A673 (cell line): ENCODE measurements around the gene KCNH5. TPM values are rescaled to one million over a fixed set of nuclear protein-coding genes. Genes with fewer than 3 reads are reported as not detected.
"Not testable (repeated sequence)": the region's sequence is repeated elsewhere in the genome, so short reads cannot be mapped to it uniquely, and the experiment has no call there.

ENCODE experiments used
- BruUV-seq: library from RNA; stranded (reverse); fragments of 400-500 nt; replicated peaks from 2 replicates; lab custom pipeline; 2021; lab: Mats Ljungman, UMichigan
- CTCF ChIA-PET: fragments of 300-600 bp; sonication (Branson Sonifier 250); formaldehyde crosslinking; loops from one replicate; lab custom pipeline; 2022; ENCODE audit warnings: antibody characterized with exemption; lab: Charles Lee
- POLR2A ChIA-PET: fragments of 300-600 bp; sonication (Branson Sonifier 250); formaldehyde crosslinking; loops from one replicate; lab custom pipeline; 2022; ENCODE audit warnings: antibody characterized with exemption; ENCODE audit not compliant: low non-redundant PET; lab: Charles Lee
- DNase-seq: peaks from one replicate; pipeline ENCODE4 v3.0.0-alpha.2; 2015; ENCODE audit warnings: low spot score
- H3K27ac ChIP-seq: fragments of 200-600 bp; sonication (generic); 2 replicates; pipeline ENCODE4 v1.5.1; 2016; ENCODE audit warnings: mixed run types, low read depth, mild to moderate bottlenecking, mixed read lengths, antibody characterized with exemption, low read length; ENCODE audit not compliant: poor library complexity, severe bottlenecking
- H3K27me3 ChIP-seq: fragments of 200-600 bp; sonication (generic); replicated peaks from 2 replicates; pipeline ENCODE4 v1.6.1; 2017; ENCODE audit warnings: mixed run types, low read depth, mild to moderate bottlenecking, mixed read lengths, antibody characterized with exemption, low read length; ENCODE audit not compliant: insufficient read depth, poor library complexity
- H3K36me3 ChIP-seq: fragments of 200-600 bp; sonication (generic); 2 replicates; pipeline ENCODE4 v1.6.1; 2016; ENCODE audit warnings: mixed run types, mild to moderate bottlenecking, mixed read lengths, antibody characterized with exemption, low read length; ENCODE audit not compliant: insufficient read depth, poor library complexity, severe bottlenecking
- H3K4me1 ChIP-seq: fragments of 200-600 bp; sonication (generic); 2 replicates; pipeline ENCODE4 v1.6.1; 2017; ENCODE audit warnings: mixed run types, mild to moderate bottlenecking, mixed read lengths, antibody characterized with exemption, low read length; ENCODE audit not compliant: insufficient read depth, poor library complexity, severe bottlenecking
- H3K4me3 ChIP-seq: fragments of 200-600 bp; sonication (generic); 2 replicates; pipeline ENCODE4 v1.5.1; 2016; ENCODE audit warnings: low read depth, mixed run types, mild to moderate bottlenecking, mixed read lengths, low read length; ENCODE audit not compliant: poor library complexity, severe bottlenecking
- H3K9me3 ChIP-seq: fragments of 200-600 bp; sonication (generic); 2 replicates; pipeline ENCODE4 v1.6.1; 2016; ENCODE audit warnings: mixed run types, low read depth, mild to moderate bottlenecking, mixed read lengths, antibody characterized with exemption, low read length; ENCODE audit not compliant: poor library complexity, severe bottlenecking
- EZH2 ChIP-seq: fragments of 200-600 bp; sonication (generic); IDR thresholded peaks from 2 replicates; pipeline ENCODE4 v1.6.1; 2017; ENCODE audit warnings: borderline replicate concordance, low read depth, mild to moderate bottlenecking, mixed read lengths, antibody characterized with exemption, low read length; ENCODE audit not compliant: poor library complexity, severe bottlenecking
- intact Hi-C: fragments of 100-400 bp; cut with micrococcal nuclease; formaldehyde crosslinking; loops from one replicate; pipeline ENCODE4 v1.10.0; 2022; ENCODE audit not compliant: unreplicated experiment
- total RNA-seq: library from RNA; stranded (reverse); gene quantifications from 2 replicates; pipeline ENCODE4 v1.2.3, GENCODE V29; 2021
- TF ChIP-seq, protein P1 (sequence below): fragments of 300-800, 200-600 bp; sonication (generic); conservative IDR thresholded peaks from 2 replicates; pipeline ENCODE4 v1.5.1; 2017; ENCODE audit warnings: low read depth, mild to moderate bottlenecking, antibody characterized with exemption, low read length, moderate library complexity, mixed read lengths

The KCNH5 gene
- total RNA-seq, 1 experiment from 2014 or later, result 27.9 TPM

DNA sequence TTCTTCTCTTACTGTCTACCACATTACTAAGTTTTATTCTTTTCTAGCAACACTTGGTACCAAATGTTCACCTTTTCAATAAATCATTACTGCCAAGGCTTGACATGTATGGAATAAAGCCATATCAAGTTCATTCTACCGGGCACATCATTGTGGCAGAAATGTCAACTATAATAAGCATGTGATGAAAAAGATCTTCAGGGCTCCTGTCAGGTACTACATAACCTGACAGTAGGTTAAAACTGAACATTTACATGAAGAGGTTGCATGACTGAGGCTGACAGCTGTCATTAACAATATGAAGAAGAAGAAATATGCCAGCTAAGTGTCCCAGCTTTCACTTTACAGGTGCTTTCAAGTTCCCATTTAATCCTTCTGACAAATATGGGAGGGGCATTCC, 178.9 kb downstream of the KCNH5 start:
- Histone ChIP-seq H3K4me1 (no peaks in the 10 kb centered on the region), H3K27ac (no peak overlapping the region), H3K27me3 (no peaks in the 10 kb centered on the region), H3K4me3 (no peak overlapping the region), H3K36me3 (no peaks in the 10 kb centered on the region), H3K9me3 (peaks cover 4% of the 10 kb centered on the region)
- ChIA-PET POLR2A (no interaction called here), CTCF (no interaction called here)
- no TSS peak for BruUV-seq
- TF ChIP-seq, protein P1, sequence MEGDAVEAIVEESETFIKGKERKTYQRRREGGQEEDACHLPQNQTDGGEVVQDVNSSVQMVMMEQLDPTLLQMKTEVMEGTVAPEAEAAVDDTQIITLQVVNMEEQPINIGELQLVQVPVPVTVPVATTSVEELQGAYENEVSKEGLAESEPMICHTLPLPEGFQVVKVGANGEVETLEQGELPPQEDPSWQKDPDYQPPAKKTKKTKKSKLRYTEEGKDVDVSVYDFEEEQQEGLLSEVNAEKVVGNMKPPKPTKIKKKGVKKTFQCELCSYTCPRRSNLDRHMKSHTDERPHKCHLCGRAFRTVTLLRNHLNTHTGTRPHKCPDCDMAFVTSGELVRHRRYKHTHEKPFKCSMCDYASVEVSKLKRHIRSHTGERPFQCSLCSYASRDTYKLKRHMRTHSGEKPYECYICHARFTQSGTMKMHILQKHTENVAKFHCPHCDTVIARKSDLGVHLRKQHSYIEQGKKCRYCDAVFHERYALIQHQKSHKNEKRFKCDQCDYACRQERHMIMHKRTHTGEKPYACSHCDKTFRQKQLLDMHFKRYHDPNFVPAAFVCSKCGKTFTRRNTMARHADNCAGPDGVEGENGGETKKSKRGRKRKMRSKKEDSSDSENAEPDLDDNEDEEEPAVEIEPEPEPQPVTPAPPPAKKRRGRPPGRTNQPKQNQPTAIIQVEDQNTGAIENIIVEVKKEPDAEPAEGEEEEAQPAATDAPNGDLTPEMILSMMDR, result no peak
- TF ChIP-seq EZH2, result no peak
- intact Hi-C loops, result no loop called here
- no peak for DNase-seq

DNA sequence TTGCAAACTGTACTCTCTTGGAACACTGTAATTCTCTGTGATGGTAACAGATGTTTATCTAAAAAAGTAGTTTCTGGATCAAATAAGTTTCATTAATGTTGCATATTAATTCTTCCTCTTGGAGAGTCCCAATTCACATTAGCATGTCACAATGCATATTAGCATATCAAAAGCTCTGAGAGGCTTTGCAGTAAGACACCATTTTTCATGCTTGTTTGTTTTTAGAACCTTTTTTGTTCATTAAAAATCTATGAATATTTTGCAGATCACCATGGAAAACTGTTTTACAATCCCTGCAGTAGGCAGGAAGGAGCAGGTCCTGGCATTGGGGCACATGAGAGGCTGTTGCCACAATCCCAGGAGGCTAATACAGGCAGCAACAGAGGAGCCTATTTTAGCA, 180.7 kb downstream of the KCNH5 start:
- Histone ChIP-seq H3K4me3 (no peak overlapping the region), H3K9me3 (no peaks in the 10 kb centered on the region), H3K4me1 (no peaks in the 10 kb centered on the region), H3K36me3 (no peaks in the 10 kb centered on the region), H3K27ac (no peak overlapping the region), H3K27me3 (no peaks in the 10 kb centered on the region)
- ChIA-PET CTCF (no interaction called here), POLR2A (no interaction called here)
- intact Hi-C loops, result no loop called here
- DNase-seq, result no peak
- BruUV-seq, result no TSS peak
- no peak for TF ChIP-seq EZH2
- TF ChIP-seq, protein P1, result no peak

DNA sequence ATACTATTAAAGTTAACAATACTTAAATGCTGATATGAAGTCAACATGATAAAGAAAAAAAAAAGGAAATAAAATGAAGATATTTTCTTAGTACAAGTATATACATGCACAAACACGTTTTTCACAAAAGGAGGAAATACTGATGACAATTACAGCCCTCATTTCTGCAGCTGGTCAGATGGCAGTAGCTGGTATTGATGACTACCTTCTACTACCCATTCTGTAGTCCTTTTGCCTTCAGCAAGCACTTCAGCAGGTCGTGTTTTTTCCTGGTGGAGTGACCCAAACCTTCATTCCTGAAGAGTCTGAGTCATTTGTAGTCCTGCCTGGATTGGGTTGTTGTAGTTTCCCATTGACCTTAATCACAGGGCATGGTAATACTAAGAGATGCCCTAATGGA, 187.2 kb downstream of the KCNH5 start:
- H3K27ac ChIP-seq, intact Hi-C loops, H3K4me1 ChIP-seq, CTCF ChIA-PET, H3K9me3 ChIP-seq, H3K36me3 ChIP-seq, POLR2A ChIA-PET, DNase-seq, H3K4me3 ChIP-seq, BruUV-seq, H3K27me3 ChIP-seq: not testable (repeated sequence)

GRCh38 chr14:62854951-62855350, 190.3 kb downstream of the KCNH5 start:
- CTCF ChIA-PET, result no interaction called here
- TF ChIP-seq, protein P1, result no peak
- no peak for TF ChIP-seq EZH2
- Histone ChIP-seq H3K4me1 (peaks cover 16% of the 10 kb centered on the region), H3K27me3 (no peaks in the 10 kb centered on the region), H3K36me3 (no peaks in the 10 kb centered on the region), H3K27ac (no peak overlapping the region), H3K4me3 (no peak overlapping the region), H3K9me3 (no peaks in the 10 kb centered on the region)
- BruUV-seq, result no TSS peak
- intact Hi-C loops, result no loop called here
- no peak for DNase-seq
- POLR2A ChIA-PET, result no interaction called here
